GM11168 (cell line): ENCODE results near the gene UBAC2.

Experiments
- in situ Hi-C: fragments of 300-500 bp; cut with MboI; formaldehyde crosslinking; loops from one replicate; pipeline ENCODE4 v1.12.0; 2022; ENCODE audit warnings: low sequenced_read_pairs; ENCODE audit not compliant: unreplicated experiment

The UBAC2 gene

DNA sequence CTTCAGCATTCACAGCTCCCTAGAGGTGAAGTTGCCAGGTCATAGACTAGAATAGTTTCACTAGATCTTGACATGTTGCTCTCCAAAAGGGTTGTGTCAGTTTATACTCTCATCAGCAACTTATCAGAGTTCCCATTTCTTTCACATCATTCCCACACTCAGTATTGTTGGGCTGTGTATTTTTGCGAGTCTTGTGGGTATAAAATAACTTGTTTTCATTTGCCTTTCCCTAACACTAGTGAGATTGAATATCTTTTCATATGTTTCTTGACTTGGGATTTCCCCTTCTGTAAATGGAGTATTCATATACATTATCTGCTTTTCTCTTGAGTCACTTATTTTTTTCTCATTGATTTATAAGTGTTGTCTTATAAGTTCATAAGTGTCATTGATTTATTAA lies 161.7 kb downstream of the UBAC2 start:
- in situ Hi-C loops, result no loop called here

DNA sequence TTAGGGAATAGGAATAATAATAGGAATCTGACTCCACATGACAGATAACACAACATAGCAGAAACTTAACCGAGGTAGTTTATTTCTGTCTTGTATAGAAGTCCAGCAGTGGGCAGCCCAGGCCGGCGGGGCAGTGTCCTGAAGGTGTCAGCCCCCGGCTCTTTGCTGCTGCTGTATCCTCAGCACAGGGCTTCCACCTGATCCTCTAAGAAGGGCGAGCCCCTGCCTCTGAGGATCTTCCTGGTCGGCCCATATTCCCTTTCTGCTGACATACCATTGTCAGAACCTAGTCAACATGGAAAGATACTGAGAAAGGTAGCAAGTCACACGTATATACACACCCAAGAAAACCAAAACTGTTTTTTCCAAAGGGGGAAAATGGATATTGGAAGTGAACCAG lies 162.7 kb downstream of the UBAC2 start:
- in situ Hi-C loops, result no loop called here

DNA sequence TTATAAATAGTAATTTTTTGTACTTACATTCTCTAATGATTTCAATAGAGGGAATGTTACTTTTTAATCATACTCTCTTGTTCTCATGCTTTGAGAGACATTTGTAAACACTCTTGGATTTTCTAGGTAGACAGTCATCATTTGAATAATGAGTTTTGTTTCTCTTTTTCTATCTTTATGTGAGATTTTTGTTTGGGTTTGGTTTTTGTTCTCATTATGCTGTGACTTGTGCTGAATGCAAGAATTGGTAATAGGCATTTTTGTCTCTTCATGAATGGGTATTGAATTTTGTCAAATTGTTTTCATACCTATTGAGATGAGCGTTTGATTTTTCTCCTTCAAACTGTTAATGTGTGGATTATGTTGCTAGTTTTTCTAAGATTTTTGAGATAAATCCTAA lies 163.3 kb downstream of the UBAC2 start:
- in situ Hi-C loops, result no loop called here

DNA sequence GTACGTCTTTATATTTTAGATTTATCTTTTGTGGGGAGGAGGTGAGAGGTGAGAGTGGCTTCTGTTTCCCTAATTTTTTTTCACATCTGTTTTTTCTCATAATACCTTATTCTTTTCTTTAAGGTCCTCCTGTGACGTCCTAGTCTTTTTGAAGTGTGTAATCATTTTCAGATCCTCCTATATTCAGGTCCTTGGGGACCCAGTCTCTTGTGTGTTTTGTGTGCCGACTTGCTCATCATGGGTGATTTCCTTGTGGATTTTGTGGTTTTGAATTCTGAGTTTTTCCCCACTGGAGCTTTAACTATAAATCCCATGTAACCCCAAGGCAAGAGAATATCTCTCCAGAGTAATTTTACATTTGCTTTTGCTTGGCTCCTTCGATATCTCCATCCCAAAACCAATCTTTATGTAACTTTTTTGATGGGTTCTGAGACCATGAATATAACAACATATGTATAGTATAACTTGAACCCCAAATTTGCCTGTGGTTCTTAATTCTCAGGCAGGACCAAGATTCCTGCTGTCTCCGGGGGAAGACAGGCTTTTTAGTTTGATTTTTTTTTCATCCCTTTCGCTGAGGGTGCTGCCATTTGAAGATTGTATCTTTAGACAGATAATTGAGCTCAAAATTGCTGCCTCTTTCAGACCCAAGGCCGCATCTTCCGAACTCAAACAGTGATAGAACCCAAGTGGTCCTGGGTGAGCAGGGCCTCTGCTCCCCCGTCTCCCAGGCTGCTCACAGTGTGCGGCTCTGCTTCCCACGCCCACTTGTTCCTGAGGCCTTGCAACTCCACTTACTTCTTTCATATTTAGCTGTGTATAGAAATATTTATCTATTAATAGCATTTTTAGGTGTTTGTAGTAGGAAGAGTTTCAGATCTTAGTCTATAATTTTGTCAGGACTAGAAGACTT lies 165.7 kb downstream of the UBAC2 start:
- in situ Hi-C loops, result no loop called here

- in situ Hi-C loops, result no loop called here
These were observed 166.5 kb downstream of the UBAC2 start for GRCh38 chr13:99367106-99367616.

GRCh38 chr13:99367663-99368448 lies 167.2 kb downstream of the UBAC2 start:
- in situ Hi-C loops, result no loop called here

GRCh38 chr13:99370481-99371275 lies 170.0 kb downstream of the UBAC2 start:
- in situ Hi-C loops, result no loop called here

DNA sequence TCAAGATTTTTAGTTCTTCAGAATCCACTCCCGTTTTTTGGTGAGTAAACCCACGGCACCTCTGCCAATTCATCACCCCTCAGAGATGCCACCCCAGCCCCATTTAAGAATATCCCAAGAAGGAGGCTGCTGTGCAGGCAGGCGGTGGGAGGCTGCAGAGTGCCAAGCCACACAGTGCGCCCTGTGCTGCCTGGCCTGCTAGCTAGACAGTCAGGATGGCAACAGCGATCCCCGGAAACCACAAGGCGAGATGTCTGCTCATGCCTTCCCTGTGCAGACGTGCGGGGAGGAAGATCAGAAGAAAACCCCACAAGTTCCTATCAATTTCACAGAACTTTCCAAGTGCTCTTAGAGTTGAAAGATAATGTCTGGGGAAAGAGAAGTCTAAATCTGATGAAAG lies 171.3 kb downstream of the UBAC2 start:
- in situ Hi-C loops, result no loop called here

- in situ Hi-C loops, result no loop called here
These were observed 172.8 kb downstream of the UBAC2 start for GRCh38 chr13:99373436-99373835.

DNA sequence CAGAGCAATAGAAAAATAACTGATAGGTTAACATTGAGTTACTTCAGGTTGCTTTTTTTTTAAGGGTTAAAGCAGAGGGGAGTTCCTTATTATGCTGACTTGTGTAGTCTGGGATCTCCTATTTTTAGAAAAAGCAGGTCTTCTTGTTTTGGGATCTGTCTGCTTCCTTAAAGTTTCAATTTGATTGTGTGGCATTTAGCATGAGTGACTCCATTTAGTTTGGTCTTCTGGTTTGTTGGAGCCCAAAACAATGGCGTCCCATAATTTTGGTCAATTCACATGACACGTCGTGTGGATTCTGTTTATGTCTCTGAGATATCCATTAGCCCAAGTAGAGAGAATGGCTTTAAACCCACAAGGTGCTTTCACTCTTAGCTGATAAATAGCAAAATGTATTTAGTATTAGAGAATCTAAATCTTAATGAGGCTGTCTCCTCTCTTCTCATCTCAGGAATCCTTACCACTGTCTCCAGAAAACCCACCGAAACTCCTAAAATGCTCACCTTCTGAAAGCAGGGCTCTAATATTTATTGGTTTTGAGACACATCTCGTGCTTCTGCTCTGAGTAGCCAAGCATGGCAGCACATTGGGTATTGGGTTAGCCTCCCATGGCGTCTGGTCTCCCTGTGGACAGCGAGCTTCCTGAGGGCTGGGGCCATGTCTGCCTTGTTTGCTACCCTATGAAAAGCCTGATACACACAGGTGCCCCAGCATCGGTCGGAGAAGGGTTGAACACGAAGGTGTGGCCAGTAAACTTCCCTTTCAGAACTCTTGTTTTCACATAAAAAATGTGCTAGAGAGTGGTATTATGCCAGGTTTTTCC lies 173.7 kb downstream of the UBAC2 start:
- in situ Hi-C loops, result no loop called here

- in situ Hi-C loops, result no loop called here
These were observed 174.5 kb downstream of the UBAC2 start for GRCh38 chr13:99374994-99375737.

DNA sequence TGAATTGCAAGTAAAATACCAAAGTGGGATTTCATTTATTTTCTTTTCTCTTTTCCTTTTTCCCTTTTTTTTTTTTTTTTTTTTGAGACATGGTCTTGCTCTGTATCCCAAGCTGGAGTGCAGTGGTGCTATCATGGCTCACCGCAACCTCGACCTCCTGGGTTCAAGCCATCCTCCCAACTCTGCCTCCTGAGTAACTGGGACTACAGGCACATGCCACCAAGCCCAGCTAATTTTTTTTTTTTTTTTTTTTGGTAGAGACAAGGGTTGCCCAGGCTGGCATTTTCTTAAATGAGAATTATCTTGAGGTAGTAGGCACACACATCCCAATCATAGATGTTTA lies 175.1 kb downstream of the UBAC2 start:
- in situ Hi-C loops, result no loop called here

- in situ Hi-C loops, result no loop called here
These were observed 175.5 kb downstream of the UBAC2 start for GRCh38 chr13:99376132-99376531.

- in situ Hi-C loops, result no loop called here
These were observed 176.3 kb downstream of the UBAC2 start for GRCh38 chr13:99376924-99377323.

- in situ Hi-C loops, result no loop called here
These were observed 177.0 kb downstream of the UBAC2 start for GRCh38 chr13:99377641-99378040.

GRCh38 chr13:99378985-99379733 lies 178.5 kb downstream of the UBAC2 start:
- in situ Hi-C loops, result no loop called here

DNA sequence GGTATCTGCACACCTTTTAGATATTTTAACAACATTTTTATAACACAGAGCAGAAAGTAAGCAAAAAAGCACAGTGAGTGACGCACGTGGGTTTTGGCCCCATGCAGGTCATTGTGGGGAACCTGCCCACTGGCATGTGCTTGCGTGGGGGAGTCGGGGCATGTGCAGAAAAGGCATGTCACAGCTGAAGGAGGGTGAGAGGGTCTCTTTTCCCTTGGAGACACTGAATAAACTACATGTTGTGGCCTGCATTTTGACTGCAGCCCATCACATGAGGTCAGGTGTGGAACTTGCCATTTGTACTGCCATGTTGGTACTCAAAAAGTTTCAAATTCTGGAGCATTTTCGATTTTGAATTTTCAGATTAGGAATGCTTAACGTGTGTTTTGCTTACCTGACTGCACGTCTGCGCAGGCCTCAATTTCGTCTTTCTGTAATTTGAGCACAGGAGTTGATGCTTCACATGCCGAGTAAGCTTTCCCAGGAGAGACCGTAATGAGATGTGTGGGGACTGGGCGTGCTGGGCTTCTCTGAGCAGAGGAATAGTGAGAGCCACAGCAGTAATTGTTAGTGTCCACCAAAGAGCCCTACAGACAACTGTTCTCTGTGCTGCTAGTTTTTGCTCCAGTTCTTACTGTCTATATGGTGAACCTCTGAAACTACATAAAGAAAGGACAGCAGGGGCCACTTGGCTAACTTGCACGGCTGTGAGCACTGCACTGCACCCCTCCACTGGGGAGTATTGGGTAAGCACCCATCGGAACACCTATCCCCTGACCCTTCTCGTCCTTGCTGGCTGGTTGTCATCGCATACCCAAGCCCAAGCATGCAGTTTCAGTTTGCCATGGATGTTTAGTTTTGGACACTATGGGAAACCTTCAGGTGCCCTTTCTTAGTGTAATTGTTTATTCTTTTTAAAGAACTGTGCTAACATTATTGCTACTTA lies 179.5 kb downstream of the UBAC2 start:
- in situ Hi-C loops, result no loop called here
